ENCODE data around the gene FAT1.

FAT1 gene

DNA sequence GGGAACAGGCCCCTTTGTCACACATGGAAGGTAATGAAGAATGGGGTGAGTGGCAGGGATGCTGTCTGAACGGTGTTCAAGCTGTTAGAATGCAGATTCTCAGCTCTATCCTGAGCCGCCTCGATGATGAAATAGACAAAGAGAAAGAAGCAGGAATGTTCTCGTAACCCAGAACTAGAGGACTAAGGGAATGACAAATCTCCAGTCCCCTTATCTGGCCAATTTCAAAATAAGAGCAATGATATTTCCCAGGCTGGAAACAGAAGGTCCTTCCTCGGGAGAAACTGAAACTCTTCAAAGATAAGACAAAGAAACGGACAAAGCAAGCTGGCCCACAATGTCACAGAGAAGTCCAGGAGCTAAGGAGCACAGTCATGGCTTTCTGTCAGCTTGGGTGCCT lies 138.7 kb downstream of the FAT1 start:
- H3K4me3 ChIP-seq (ENCODE audit: low read depth, low read length) = no peak overlapping the region
- no peak for TF ChIP-seq POLR2A (IDR thresholded peaks at IDR 0.05; ENCODE audit: extremely low read depth, insufficient read length)
- no peak for TF ChIP-seq MYC (IDR thresholded peaks at IDR 0.05; ENCODE audit: low read depth, low read length)
- TF ChIP-seq, protein P1, sequence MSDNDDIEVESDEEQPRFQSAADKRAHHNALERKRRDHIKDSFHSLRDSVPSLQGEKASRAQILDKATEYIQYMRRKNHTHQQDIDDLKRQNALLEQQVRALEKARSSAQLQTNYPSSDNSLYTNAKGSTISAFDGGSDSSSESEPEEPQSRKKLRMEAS (IDR thresholded peaks at IDR 0.05; ENCODE audit: low read depth, low read length) = no peak
- TF ChIP-seq, protein P2, sequence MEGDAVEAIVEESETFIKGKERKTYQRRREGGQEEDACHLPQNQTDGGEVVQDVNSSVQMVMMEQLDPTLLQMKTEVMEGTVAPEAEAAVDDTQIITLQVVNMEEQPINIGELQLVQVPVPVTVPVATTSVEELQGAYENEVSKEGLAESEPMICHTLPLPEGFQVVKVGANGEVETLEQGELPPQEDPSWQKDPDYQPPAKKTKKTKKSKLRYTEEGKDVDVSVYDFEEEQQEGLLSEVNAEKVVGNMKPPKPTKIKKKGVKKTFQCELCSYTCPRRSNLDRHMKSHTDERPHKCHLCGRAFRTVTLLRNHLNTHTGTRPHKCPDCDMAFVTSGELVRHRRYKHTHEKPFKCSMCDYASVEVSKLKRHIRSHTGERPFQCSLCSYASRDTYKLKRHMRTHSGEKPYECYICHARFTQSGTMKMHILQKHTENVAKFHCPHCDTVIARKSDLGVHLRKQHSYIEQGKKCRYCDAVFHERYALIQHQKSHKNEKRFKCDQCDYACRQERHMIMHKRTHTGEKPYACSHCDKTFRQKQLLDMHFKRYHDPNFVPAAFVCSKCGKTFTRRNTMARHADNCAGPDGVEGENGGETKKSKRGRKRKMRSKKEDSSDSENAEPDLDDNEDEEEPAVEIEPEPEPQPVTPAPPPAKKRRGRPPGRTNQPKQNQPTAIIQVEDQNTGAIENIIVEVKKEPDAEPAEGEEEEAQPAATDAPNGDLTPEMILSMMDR (IDR thresholded peaks at IDR 0.05; ENCODE audit: low read depth, low read length) = no peak
- no peak for DNase-seq (ENCODE audit: low read depth)

DNA sequence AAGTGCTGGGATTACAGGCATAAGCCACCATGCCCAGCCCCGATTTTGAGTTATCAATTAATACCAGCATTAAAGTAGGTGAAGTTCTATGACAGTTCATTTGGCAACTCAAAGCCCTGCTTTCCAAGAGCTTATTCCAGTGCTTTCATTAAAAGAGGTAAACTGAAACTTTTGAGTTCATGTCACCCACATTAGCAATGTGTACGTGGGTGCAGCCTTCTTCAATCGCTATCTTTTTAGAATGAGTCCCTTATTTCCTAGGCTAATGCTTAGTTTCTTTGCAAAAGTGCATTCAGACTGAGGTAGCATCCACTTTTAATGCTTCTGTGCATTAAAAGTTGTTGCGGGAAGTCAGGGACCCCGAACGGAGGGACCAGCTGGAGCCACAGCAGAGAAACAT lies 142.2 kb downstream of the FAT1 start:
- DNase-seq (ENCODE audit: low read depth) = no peak
- no peak for TF ChIP-seq POLR2A (IDR thresholded peaks at IDR 0.05; ENCODE audit: extremely low read depth, insufficient read length)
- no peak overlapping the region for H3K4me3 ChIP-seq (ENCODE audit: low read depth, low read length)

DNA sequence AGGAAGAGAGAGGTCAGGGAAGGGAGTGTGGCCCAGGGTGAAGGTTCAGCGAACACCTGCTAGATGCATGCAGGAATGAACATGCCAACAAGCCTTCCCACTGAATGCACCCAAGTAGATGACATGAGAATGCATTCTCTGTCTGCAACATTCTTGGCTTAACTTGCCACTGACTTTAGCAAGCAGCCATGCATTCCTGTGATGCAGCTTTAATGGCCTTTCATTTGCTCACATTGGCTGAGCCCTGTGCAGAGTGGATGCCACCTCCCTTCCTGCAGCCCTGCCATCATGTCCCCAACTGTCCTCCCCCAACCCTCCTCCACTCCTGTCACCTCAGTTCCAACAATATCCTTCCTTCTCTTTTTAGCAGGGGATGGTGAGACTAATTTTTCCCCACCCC lies 143.0 kb downstream of the FAT1 start:
- no peak overlapping the region for H3K4me3 ChIP-seq (ENCODE audit: low read depth, low read length)
- no peak for DNase-seq (ENCODE audit: low read depth)
- TF ChIP-seq POLR2A (IDR thresholded peaks at IDR 0.05; ENCODE audit: extremely low read depth, insufficient read length) (no peak), MYC (IDR thresholded peaks at IDR 0.05; ENCODE audit: low read depth, low read length) (no peak)
- TF ChIP-seq, protein P1 (IDR thresholded peaks at IDR 0.05; ENCODE audit: low read depth, low read length) = no peak
- TF ChIP-seq, protein P2 (IDR thresholded peaks at IDR 0.05; ENCODE audit: low read depth, low read length) = no peak

DNA sequence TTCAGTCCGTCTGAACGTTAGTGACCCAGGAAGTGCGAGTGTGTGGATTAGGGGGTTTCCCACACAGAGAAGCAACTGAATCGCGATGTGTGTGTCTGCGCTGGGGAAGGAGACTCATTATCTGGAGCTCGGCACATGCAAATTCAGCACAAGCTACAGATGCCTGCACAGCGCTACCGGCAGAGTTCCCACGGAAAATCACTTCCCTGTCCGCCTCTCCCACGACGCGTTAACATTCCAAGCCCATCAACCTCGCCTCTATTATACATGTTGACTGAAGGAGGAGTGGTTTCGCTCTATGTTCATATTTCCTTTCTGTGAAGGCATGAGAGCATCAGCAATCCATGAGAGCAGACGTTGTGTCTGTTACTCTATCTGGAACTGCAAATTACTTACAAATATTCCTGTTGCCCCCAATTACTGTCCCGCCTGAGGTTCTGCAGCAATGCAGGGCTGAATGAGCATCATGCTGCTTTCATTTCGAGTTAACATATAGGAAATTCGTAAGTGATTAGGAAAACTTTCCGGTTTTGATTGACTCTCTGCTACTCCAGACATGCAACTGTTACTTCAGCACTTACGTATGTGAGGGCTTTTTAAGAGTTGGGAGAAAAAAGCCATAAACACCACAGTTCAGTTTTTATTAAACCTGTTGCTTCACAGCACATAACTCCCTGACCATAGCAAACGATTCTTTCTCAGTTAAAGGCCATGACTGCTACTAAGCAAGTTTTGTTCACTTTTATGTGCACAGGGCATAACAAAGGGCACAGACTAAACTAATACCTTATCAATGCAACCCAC lies 153.3 kb downstream of the FAT1 start:
- DNase-seq (ENCODE audit: low read depth) = no peak
- no peak overlapping the region for H3K4me3 ChIP-seq (ENCODE audit: low read depth, low read length)
- TF ChIP-seq POLR2A (IDR thresholded peaks at IDR 0.05; ENCODE audit: extremely low read depth, insufficient read length) (no peak), MYC (IDR thresholded peaks at IDR 0.05; ENCODE audit: low read depth, low read length) (no peak)
- TF ChIP-seq, protein P1 (IDR thresholded peaks at IDR 0.05; ENCODE audit: low read depth, low read length) = no peak
- TF ChIP-seq, protein P2 (IDR thresholded peaks at IDR 0.05; ENCODE audit: low read depth, low read length) = no peak

DNA sequence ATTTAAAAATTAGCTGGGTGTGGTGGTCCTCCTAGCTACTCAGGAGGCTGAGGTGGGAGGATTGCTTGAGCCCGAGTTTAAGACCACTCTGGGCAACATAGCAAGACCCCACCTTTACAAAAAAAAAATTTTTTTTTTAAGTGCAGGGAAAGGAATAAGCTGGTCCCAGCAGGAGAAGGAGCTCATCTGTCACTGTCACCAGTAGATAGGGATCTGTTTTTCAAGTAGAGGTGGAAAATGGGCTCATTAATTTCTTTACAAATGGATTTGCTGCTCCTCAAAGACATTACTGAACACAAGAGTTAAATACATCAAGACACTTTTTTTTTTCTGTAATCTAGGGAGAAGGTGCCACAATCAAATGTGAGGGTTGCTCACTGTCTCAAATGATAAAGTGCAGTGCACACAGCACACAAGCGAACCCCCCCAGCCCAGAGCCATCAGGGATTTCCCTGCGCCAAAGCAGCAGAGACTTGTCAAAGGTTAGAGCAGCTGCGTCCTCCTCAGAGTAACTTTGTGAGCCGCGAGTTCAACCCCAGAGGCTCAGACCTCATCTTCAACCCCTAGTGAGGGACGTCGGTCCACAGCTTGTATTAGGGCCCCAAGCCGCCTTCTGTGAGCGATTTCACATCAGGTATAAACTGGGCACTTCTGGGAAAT lies 154.0 kb downstream of the FAT1 start:
- no peak overlapping the region for H3K4me3 ChIP-seq (ENCODE audit: low read depth, low read length)
- no peak for DNase-seq (ENCODE audit: low read depth)
- TF ChIP-seq, protein P2 (IDR thresholded peaks at IDR 0.05; ENCODE audit: low read depth, low read length) = no peak
- no peak for TF ChIP-seq MYC (IDR thresholded peaks at IDR 0.05; ENCODE audit: low read depth, low read length)
- TF ChIP-seq POLR2A (IDR thresholded peaks at IDR 0.05; ENCODE audit: extremely low read depth, insufficient read length) = no peak
- TF ChIP-seq, protein P1 (IDR thresholded peaks at IDR 0.05; ENCODE audit: low read depth, low read length) = no peak

DNA sequence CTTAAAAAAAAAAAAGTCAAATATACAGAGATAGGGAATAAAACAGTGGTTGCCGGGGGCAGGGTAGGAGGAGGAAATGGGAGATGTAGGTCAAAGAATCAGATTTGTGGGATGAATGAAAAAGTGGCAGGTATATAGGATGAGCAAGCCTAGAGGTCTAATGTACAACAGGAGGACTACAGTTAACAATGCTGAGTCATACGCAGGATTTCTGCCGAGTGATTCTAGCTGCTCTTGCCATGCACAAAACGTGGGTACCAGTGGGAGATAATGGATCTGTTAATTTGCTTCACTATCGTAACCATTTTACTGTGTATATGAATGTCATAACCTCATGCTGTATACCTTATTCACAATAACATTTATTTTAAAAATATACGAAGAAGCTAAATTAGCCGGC lies 157.6 kb downstream of the FAT1 start:
- H3K4me3 ChIP-seq (ENCODE audit: low read depth, low read length) = no peak overlapping the region
- no peak for DNase-seq (ENCODE audit: low read depth)
- TF ChIP-seq, protein P1 (IDR thresholded peaks at IDR 0.05; ENCODE audit: low read depth, low read length) = no peak
- TF ChIP-seq MYC (IDR thresholded peaks at IDR 0.05; ENCODE audit: low read depth, low read length) (no peak), POLR2A (IDR thresholded peaks at IDR 0.05; ENCODE audit: extremely low read depth, insufficient read length) (no peak)
- TF ChIP-seq, protein P2 (IDR thresholded peaks at IDR 0.05; ENCODE audit: low read depth, low read length) = no peak

Measured in NB4 (cell line).